ENCODE data around the gene SMARCA2.
A peak's percentile ranks its signal among the peaks of the same experiment; 100 is the strongest.

Gene SMARCA2

DNA sequence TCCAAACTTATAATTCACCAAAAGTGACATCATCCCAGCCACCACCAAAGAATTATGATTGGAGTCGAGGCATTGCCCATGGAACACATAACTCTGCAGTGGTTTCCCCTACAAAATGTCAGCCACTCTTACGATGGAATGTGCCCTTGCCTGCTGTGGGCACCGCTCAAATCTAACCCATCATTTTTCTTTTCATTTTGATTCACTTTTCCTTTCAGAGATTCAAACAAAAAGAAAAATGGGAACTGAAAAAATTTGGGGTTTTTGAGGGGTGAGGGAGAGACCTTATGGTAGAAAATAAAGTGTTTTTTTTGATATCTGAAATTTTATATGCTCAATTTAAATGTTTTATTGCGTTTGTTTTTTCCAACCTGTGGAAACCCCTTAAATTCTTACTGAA is 28.1 kb downstream of the SMARCA2 start:
- DNase-seq = no peak

- no peak for DNase-seq
Measured at GRCh38 chr9:2043881-2044462, 28.8 kb downstream of the SMARCA2 start.

GRCh38 chr9:2047144-2047671 is 32.1 kb downstream of the SMARCA2 start:
- no peak for DNase-seq

DNA sequence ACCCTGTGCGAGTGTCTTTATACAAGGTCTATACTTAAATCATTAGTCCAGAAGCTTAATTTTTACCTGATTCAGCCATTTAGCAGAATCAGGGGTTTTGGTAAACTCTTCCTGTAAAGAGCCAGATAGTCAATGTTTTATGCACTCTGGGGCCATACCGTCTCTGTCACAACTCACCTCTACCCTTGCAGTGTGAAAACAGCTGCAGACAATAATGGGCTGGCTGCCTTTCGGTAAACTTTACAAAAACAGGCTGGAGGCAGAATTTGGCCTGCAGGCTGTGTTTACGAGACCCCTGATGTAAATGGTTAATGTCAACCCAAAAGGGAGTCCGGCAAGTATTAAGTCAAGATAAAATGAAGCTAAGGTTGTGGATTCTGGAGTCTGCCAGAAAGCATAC is 32.8 kb downstream of the SMARCA2 start:
- DNase-seq = no peak

DNA sequence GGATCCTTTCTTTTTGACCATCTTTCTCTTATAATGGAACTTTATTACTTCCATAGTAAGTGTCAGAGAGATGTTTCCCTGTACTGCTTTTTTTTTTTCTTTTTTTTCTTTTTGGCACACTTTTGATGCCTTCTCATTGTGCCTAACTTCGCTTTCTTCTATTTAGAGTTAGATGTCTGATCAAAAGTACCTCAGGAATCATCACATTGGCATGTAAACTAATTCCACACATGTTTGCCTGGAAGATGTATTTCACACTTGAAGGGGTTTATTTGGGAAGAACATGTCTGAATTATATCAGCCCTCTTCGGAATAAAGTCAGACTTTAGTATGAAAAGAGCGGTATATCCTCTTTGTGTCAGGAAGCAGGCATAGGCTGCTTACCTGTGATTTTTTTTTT is 35.1 kb downstream of the SMARCA2 start:
- DNase-seq = no peak

DNA sequence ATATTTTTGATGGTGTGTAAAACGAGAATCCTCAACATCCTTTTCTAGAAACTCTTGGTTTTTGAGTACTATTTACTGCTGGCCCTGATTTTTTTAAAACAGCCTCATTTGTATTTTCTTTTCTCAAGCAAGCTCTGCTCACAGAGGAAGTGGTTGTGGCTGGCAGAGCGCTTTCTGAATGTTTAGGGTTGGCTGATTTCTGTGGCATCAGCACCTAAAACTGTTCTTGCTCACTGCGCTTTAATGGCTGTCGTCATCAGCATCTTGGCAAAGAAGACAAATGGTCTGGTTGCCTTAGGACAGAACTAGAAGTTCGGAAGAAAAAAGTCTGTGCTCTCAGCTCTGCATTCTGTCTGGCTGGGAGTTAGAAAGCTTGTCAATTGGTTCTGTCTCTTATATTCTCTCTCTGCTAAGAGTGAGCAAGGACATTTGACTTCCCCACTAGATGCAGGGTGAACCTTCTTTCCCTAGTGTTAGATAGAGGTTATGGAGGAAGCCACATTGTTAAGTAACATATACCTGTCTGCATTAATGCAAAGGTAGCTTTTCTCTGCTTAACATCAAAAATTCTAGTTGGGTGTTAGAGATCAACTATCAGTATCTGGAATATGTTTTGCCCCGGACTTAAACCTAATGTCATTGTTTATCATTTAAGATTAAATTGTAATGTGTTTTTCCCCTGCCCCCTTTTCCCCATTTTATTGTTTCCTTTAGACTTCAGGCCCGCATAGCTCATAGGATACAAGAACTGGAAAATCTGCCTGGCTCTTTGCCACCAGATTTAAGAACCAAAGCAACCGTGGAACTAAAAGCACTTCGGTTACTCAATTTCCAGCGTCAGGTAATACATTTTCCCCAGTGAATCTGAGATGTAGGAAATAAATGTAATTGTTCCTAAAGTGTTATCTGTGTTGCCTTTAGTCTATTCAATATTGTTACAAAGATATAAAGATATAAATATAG is 39.0 kb downstream of the SMARCA2 start:
- peak; percentile 12 for DNase-seq

GRCh38 chr9:2055203-2055658 is 40.1 kb downstream of the SMARCA2 start:
- no peak for DNase-seq

- DNase-seq = no peak
Measured at GRCh38 chr9:2059274-2059929, 44.3 kb downstream of the SMARCA2 start.

DNA sequence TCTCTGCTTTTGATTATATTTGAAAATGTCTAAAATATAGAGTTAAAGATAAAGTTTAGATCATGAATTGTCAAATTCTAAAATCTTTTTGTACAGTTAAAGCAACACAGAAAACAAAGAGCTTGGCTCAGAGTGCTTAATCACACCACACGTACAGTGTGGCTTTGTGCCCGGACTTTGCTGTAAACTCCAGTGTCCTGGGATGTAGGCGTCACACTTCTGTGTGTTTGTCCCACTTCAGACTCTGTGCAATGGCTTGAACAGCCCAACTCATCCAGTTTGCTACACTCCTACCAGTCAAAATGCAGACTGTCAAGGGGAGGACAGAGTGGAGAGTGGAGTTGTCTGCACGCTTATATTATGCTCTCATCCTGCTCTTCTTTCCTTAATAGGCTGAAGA is 45.3 kb downstream of the SMARCA2 start:
- DNase-seq = no peak

DNA sequence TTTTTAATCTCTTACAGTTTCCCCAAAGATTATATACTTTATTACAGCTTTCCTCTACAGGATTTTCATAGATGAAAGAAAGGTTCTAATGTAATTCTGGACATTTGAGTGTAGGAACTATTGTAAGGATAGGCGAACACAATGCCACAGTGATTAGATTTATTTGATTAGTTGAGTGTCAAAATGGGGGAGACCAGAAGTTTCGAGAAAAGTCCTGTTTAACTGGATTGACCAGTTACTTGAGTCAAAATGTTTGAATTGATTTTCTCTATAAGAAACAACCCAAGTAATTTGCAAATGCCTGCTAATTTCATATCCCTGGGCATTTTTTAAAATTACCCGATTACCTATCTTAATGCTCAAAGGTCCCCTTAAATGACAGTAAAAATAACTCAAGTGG is 50.6 kb downstream of the SMARCA2 start:
- DNase-seq = no peak

DNA sequence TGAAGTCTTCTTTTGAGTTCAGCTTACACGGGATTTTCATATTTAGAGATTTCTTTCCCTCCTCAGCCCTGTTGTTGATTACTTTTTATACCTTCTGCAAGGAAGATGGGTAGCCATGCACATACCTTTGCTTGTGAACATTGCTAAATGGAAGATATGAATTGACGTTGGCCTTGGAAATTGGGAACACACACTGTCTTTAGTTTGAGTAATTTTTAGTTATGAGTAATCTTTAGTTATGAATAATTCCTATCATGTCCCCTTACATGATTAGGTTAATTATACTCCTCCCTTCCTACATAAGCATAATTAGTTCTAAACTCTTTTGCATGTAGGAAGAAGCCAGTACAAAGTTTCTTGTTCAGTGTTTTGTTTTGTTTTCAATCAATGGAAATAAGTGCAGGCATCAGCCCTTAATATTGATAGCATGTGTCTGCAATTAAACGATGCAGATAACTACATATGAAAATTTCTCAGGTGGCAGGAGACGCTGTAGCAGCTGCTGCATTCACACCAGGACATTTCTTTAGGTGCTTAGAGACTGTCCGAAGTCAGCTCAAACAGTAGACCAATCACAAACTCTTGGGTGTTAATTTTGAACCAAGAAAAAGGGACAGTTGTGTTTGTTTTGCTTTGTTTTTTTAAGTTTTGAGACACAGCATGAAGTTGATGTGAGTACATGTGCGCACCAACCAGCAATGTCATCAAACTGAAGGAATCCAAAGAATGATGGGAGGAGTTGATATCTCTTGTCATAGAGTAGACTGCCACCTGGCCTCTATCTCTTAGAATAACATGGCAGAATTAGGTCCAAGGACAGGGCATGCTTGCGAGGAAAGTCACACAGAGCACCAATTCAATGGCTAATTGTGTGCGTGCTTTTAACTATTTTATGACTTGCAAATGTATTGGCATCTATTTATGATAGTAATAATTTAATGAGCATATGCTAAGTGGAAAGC is 51.4 kb downstream of the SMARCA2 start:
- no peak for DNase-seq

GRCh38 chr9:2072752-2073405 is 57.7 kb downstream of the SMARCA2 start:
- DNase-seq = no peak

- DNase-seq = no peak
Measured at GRCh38 chr9:2082772-2083171, 67.6 kb downstream of the SMARCA2 start.

GRCh38 chr9:2083479-2083878 is 68.3 kb downstream of the SMARCA2 start:
- DNase-seq = no peak

DNA sequence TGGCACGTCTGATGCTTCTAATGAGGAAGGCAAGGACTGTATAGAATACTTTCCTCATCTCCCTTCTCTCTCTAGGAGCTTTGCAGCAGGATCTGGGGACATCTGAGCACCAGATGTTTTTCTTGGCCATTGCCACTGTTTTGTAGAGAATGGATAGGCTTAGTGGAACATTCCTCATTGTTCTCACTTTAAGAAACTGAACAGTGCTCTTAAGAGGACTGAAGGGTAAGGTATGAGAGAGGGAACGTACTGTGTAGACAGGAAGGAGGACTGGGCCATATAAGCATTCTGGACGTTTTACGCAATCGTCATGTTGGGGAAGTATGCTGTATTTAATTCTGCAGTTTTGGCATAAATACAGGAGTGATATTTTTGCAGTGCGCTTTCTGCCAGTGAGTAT is 70.6 kb downstream of the SMARCA2 start:
- no peak for DNase-seq

DNA sequence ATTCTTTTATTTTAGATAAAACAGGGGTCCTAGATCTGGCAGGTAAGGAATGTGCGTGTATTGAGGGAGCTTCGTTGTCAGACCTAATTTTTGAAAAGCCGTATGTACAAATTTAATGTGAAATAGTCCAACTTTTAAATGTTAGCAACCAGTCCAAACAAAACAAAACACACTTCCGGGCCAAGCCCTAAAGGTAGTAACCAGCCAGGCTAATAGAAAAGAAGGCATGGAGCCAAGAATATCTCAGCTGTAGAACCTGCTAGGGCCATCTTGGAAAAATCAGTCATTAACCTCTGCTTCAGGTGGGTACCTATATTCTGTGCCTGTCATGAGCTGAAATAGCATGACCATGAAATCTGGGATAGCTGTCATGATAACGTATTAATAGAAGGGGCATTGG is 71.0 kb downstream of the SMARCA2 start:
- no peak for DNase-seq

DNA sequence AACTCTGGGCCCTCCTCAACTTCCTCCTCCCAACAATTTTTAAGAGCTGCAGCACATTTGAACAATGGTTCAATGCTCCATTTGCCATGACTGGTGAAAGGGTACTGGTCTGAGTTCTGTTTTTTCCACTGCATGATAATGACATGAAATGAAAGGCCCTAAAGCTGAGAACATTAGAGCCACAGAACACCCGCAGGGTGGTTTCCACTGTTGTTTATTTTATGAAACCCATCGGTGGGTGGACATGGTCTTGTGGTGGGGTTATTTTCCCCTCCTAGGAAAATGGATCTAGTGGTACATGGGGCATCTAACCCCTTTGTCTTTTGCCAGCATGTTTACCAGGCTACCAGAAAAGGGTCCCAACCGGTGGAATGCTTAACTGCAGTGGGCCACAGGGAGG is 71.8 kb downstream of the SMARCA2 start:
- DNase-seq = no peak

DNA sequence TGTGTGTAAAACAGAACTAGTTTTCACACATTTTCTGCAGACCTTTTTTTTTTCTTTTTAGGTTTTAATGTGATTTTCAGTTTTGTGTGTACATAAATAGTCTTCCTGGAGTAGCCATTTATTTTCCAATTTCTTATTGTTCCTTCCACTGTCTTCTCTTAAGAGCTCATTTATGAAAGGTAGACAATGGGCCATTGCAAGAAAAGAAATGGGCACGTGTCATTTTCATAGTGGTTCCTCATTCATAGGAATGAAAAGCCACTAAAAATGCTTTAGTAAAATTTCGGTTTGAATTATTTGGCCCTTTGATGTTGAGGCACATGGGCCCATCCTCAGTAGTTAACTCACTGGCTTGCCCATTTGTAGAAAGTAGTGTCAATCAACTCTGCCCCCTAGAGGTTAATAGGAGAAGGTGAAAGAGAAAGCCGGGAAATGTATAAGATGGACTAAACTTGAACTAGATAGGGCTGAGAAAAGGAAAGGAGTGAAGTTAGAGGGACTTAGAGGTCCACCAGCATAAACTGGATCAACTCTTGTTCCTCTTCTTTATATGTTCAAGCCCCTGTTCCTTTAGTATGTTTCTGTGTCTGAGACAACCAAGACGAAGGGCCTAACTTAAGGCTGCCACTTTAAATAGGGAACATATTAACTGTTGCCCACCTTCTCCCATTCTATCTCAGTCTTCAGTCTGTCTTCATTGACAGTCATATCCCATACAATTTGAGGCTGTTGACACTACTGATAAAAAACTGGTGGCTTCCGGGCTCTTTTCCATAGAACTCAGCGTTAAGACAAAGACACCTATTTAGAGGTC is 72.6 kb downstream of the SMARCA2 start:
- no peak for DNase-seq

DNA sequence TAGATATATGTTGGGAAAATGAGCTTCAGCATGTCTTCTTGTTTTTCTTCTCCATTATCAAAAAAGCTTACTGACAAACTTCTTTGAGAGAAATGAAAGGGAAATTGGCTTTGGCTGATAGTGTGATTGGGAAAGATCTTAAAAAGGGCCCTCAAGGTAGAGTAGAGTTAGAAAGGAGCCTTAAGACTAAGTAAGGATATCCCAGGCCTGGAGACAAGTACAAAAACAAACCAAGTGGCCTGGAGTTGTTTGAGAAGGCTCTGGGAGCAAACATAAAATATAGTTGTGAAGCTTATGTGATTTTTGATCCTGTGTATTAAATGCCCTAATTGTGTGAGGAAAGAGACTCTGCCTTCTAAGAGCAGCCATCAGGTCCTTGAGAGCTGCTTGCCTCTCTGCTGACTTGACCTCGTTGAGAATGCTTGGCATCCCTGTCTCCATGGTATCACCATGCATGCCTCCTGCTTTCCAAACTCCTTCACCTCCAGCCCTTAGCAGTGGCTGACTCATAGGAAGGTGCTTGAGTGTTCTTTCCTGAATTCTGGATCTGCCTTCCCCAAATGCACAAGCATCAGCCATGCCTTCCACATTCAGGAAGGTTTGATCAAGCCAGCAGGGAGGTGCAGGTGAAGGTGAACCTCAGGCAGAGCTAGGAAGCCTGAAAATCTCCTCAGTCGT is 78.9 kb downstream of the SMARCA2 start:
- no peak for DNase-seq

- no peak for DNase-seq
Measured at GRCh38 chr9:2096376-2096970, 81.3 kb downstream of the SMARCA2 start.
